Frontal cortex (tissue), 4 donors: ENCODE results near the gene SLC44A5. TPM values are rescaled to one million over a fixed set of nuclear protein-coding genes. Genes with fewer than 3 reads are reported as not detected.
"Not testable (repeated sequence)": the region's sequence is repeated elsewhere in the genome, so short reads cannot be mapped to it uniquely, and the experiment has no call there.

ENCODE experiments used
- DNase-seq, 2 donors: peaks; one replicate each; pipeline ENCODE4 v3.0.0; 2012; ENCODE audit warnings: low spot score in 2 of 2
- FAIRE-seq: peaks from 2 replicates; lab custom pipeline; 2012; peaks lifted over from hg19 to GRCh38; lab: Jason Lieb, UNC
- total RNA-seq: library from RNA; depleted of rRNA; stranded (reverse); fragments of >200 nt; gene quantifications from one replicate; pipeline ENCODE4 v1.2.3, GENCODE V29; 2014
- donor health status: control.
- donor health status: control.
- donor health status: control.

SLC44A5 gene
- total RNA-seq, 1 donor from 2014 or later: 162 TPM

DNA sequence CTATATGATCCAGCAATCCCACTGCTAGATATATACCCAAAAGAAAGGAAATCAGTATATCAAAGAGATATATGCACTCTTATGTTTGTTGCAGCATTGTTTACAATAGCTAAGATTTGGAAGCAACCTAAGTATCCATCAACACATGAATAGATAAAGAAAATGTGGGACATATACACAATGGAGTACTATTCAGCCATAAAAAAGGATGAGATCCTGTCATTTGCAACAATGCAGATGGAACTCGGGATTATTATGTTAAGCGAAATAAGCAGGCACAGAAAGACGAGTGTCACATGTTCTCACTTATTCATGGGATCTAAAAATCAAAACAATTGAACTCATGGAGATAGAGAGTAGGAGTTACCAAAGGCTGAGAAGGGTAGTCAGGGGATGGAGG, 17.5 kb downstream of the SLC44A5 start:
- not testable (repeated sequence) for DNase-seq, FAIRE-seq

DNA sequence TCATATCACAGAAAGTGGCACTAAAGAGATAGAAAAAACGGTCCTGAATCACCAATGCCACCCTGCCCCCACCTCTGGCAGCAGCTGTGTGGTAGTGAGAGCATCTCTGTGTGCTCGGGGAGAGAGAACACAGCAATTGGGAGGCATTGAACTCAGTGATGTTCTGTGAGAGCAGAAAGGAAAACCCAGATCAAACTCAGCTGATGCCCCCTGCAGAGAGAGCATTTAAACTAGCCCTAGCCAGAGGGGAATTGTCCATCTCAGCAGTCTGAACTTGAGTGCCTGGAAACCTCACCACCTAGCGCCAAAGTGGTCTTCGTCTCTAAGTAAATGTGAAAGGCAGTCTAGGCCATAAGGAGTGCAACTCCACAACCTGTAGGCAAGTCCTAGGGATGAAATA, 21.3 kb downstream of the SLC44A5 start:
- FAIRE-seq (no peak), DNase-seq (no peak)

DNA sequence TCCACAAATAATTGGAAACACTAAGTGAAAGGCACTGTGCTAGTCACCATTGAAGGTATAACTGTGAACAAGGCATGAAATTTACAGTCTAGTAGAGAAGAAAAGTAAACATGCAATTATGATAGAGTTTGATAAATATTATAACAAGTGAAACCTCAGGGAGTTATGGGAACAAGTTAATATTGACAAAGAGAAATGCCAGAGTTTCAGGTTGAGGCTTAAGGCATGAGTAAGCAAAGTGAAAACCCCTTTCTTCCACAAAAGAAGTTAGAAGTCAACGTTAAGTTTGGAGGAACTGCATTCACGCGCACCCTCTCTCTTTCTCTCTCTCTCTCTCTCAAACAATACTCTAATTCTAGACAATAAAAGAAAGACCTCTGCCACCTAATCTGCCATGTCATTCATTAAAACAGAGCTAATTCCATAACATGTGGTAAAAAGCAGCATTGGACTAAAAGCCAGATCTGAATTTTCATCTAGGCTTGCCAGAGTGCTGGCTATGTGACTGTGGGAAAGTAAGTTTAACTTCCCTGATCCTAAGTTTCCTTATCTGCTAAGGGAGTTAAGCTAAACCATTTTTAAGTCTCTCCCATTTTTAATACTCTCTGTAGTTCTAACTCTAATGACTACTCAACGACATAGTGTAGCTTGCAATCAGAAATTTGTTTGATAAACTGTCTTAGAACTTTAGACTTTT, 22.0 kb downstream of the SLC44A5 start:
- no peak for DNase-seq
- no peak for FAIRE-seq

DNA sequence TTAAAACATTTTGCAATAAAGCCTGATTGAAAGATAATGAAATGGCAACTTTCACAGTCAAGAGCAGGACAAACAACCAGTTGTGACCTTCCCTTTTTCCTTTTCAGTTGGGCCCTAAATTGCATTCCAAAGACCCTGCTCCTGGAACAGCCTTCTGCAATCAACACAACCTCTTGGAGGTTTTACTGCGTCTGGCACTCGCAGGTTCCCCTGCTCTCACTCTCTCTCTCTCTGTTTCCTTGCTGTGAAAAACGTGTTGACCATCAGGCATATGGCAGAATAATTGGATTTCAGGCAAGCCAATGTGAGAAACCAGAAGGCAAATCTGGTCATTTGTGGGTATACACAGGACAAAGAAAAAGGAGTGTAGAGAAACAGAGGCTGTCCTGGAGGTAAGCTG, 23.2 kb downstream of the SLC44A5 start:
- no peak for DNase-seq
- no peak for FAIRE-seq

DNA sequence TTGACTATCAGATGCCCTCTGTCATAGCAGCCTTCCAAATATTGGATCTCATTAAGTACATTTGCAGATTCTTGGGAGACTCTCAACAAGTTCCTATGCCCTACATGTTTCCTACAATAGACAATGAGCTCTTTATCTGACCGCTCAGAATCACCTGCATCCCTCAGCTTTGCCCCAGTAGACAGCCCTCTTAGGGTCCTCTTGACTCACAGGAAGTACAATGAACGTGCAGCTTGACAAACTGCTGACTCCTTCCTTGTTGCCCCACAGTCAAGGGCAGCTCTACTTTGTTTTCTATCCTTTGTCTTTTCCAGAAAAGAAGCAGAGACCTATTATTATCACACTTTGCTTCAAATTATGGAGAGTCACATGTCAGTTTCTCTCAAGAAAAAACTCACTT, 27.6 kb downstream of the SLC44A5 start:
- no peak for FAIRE-seq
- DNase-seq: no peak

DNA sequence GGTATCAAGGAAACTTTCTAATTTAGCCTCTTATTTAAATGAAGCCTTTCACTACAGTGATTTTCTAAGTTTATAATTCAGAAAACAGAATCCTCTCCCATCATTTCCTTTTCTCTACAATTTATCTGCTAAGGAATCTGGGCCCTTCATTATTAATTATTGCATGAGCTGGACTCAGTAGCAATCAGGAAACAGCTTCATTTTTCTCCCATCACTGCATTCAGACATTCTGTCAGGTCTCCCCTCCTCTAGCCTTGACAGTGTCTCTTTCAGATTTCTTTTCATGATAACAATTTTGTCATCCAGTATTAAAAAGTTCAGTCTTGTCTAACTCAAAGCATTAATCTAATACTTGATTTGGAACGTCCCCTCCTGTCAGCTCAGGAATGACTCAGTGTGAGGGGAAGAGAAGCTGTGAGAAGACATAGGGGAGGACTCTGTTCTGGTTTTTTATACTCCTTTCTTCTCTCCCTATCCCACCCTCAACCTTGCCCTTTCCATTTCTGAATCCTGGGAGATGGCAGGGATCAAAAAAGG, 28.1 kb downstream of the SLC44A5 start:
- DNase-seq (no peak), FAIRE-seq (no peak)

DNA sequence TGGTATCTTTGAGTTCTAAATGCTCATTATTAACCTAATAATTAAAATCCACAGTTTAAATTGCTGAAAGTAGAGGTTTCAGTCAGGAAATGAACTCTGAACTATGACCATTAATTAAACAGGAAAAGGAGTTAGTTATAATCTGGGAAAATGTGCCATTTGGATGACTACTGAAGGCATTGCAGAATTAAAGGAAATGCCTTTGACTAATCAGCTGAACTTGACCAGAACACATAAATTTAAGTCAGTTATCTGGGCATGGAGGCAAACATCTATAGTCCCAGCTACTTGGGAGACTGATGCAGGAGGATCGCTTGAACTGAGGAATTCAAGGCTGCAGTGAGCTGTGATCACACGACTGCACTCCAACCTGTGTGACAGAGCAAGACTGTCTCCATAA, 31.9 kb downstream of the SLC44A5 start:
- DNase-seq (no peak), FAIRE-seq (no peak)

DNA sequence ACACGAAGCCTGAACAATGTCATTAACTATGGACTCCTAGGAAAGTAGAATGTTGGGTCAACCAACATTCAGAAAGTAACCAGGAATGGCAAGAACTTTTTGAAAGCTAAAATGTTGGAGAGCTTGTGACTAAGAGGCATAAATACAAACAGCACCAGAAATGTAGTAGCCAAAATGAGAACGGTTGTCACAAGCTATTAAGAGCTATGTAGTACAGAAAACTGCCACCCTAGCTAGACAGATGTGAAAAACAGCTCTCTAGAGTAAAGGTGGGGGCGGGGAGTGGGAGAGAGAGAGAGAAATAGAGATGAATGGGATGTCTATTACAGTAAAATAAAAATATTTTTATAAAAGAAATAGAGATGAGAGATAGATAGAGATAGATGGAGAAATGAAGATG, 35.1 kb downstream of the SLC44A5 start:
- DNase-seq (no peak), FAIRE-seq (no peak)

DNA sequence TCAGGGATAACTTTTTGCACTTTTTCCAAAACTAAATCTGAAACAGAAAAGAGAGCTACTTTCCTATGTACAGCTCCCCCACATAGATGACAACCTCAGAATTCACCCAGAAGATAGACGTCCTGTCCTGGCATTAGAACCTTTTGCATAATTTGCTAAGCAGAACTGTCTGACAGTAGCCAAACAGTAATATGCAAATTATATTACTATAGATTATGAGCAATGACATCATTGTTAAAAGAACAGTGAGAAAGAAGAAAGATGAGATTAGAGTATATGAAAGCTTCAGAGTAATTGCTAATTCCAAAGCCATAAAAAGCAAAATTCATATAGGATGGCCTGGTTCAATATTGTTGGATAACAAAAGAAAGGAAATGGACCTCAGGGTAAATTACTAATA, 43.7 kb downstream of the SLC44A5 start:
- no peak for DNase-seq
- no peak for FAIRE-seq

DNA sequence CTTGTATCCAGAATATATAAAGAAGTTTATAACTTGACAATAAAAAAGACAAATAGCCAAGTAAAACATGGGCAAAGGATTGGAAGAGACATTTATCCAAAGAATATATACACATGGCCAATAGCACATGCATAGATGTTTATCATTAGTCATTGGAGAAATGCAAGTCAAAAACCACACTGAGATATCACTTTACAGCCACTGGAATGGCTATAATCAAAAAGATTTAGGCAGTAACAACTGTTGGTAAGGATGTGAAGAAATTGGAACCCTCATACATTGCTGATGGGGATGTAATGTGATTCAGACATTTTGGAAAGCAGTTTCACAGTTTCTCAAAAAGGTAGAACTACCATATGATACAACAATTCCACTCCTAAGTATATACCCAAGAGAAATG, 51.1 kb downstream of the SLC44A5 start:
- no peak for DNase-seq
- FAIRE-seq: no peak

DNA sequence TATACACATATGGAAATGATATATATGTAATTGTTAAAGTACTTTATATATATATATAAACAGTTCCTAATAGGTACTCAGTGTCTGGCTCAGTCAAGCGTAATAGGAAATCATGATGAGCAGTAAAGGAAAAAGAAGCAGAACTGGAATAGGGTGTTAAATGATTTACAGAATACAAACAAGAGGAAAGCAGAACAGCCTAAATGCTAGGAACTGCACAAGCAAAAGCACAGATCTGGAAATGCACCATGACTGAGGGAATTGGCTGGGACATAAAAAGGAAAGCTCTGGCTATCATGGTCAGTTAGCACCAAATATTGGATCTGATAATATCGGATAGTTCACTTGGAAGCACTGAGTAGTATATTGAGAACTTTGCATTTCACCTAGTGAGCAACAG, 51.8 kb downstream of the SLC44A5 start:
- DNase-seq: no peak
- FAIRE-seq: no peak

DNA sequence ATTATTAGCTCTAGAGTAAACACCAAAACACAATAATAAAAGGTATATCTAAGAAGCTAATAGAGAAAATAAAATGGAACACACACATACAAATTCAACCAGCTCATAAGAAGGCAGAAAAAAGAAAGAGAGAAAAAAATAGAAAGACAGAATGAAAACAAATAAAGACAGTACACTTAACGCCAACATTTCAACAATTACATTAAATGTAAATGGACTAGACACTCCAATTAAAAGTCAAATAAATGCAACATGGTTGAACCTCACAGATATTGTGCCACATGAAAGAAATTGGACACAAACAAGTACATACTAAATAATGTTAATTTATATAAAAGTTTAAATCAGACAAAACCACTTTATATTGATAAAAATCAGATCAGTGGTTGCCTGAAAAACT, 56.0 kb downstream of the SLC44A5 start:
- no peak for FAIRE-seq
- DNase-seq: no peak

DNA sequence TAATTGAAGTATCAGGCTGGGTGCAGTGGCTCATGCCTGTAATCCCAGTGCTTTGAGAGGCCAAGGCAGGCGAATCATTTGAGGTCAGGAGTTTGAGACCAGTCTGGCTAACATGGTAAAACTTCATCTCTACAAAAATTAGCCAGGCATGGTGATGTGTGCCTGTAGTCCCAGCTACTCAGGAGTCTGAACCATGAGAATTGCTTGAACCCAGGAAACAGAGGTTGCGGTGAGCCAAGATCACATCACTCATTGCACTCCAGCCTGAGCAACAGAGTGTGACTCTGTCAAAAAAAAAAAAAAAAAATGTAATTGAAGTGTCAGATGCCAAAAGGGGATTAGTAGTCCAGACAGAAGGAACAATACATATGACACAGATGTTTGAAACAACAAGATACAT, 56.7 kb downstream of the SLC44A5 start:
- DNase-seq (no peak), FAIRE-seq (no peak)

DNA sequence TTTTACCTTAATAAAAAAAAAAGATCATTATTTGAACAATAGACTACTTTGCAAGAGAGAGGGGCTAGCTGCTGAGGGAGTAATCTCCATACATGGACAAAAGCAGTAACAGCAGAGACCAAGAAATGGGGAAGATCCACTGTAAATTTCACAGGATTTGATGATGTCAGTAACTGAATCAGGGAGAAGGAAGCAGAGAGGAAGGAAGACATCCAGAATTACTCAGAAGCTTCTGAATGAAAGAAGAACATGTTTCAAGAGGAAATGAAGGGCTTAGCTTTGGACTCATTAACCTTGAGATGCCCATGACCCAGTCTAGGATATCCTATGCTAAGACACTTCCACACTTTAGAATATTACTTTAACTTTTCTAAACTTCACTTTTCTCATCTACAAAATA, 60.4 kb downstream of the SLC44A5 start:
- FAIRE-seq: no peak
- DNase-seq: no peak

DNA sequence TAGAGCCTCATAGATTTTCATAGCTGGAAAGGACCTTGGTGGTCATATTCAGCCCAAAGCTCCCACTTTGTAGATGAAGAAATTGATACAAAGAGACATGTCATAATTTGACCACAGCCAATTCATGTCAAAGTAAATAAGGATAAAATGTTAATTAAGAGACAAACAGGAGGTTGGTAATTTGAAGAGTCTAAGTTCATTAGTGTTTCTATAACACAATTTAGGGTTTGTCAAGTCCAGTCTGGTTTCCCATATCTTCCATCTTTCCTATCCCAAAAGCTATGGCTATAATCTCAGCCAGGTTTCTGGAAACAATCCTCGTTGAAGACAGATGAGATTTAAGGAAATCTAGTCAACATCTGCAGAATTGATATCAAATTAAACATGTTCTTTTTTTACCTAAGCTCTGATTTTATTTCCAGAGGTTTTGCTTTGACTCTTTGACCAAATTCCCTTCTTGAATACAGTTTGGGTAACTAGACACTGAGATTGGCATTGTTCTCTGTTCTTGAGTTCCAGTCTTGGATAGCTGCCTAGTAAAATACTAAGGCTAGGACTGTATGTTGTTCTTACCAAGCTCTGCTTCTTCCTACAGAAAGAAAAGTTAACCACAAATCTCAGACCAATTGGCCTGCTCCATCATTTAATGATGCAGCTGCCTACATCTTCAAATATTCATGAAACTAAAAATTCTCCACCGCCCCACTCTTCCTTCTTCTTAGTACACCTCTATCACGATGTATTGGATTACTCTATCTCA, 62.0 kb downstream of the SLC44A5 start:
- FAIRE-seq (no peak), DNase-seq (no peak)

DNA sequence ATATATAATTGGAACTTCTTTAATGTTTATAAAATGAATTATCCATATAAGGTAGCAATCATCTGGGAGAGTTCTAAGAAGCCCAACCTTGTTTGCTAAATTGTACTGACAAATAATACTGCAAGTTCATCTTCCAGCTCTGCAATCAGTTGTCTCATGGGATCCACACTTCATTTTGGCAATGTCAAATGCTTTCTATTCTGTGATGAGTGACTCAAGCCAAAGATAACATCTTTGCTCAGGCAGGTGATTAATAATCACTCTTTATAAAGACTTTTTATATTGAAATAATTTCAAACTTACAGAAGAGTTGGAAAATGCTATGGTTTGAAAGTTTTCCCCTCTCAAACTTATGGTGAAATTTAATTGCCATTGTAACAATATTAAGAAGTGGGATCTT, 67.2 kb downstream of the SLC44A5 start:
- no peak for DNase-seq

DNA sequence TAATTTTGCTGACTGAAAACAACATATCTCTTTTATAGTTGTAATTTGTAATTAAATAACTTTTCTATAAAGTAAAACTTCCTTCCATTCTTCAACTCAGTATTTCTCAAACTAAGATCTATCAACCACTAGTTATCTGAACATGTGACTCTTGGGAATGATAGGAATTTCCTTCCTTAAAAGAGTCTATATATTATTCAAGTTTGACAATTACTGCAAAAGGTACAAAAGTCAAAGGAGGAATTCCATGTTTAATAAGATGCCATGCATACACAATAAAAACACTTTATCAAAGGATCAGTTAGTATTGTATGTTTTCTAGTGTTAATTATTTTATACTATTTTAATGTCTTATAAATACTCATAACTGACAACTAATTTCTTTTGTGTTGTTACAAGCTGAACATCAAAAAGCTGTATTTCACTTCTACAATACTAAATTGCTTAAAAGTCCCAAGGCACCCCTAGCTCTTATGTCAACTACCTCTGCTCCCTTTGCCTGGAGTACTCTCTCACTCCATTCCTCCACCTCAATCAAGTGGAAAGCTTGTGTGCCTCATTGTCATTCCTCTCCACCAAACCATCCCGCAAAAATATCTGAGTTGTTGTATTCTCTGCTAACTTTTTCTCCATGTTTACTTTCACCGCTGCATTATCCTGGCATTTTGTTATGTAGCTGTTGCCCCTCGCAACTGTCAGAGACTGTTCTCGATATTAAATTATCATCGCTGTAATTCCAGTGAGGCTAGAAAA, 67.9 kb downstream of the SLC44A5 start:
- DNase-seq (no peak), FAIRE-seq (no peak)

More for the DNA sequence above, 67.2 kb downstream of the SLC44A5 start:
- no peak for FAIRE-seq

DNA sequence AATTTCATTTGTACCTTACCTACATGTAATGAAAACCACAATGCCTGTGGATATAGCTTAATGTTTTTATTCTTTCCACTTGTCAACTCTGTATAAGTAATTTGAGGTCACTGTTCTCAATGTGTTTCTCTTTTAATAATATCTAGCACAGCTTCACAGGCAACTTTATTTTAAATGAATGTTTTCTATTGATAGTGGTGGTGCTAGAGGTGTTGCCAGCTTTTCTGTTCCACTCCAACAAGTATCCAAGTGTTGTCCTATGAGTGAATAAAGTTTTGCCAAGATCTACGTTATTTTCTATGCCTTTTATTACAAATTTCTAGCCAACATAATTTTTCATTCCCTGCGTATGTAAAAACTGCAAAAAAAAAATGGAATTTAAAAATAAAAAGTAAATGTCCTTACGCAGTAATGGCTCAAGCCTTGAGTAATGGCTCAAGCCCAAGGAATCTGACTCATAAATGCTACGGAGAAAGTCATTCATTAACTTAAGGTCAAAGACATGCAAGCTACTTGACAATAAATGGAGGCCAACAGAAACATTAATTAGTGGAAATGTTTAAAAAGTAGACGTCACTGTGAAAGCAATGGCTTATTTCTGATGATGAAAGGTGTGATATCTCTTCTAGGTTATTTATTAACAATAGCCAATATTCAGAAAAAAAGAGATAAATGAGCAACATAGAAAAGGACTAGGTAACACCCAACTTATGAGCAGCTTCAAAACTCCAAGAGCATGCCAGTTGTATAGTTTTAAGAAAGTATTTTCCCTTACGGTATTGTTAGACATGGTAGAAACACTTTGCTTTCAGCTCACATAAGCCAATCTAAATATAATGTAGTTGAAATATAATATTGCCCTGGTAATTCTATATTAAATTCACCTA, 71.4 kb downstream of the SLC44A5 start:
- FAIRE-seq: no peak
- DNase-seq: no peak

DNA sequence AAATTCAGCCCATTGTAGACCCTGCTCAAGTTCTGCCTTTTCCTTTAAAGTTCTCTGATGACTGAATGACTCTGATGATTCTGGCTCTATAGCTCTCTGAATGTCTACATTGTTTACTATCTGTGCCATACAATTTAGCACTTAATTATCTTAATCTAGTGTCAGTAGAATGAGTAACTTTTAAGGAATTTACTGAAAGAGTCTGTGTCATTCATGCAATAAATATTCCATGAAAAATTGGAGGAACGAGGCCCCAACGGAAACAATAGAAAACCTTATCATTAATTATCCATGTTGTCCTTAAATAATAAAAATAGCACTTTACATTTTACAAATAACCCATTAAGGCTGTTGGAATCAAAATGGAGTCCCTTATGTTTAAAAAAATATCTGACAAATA, 77.8 kb downstream of the SLC44A5 start:
- DNase-seq (no peak), FAIRE-seq (no peak)

DNA sequence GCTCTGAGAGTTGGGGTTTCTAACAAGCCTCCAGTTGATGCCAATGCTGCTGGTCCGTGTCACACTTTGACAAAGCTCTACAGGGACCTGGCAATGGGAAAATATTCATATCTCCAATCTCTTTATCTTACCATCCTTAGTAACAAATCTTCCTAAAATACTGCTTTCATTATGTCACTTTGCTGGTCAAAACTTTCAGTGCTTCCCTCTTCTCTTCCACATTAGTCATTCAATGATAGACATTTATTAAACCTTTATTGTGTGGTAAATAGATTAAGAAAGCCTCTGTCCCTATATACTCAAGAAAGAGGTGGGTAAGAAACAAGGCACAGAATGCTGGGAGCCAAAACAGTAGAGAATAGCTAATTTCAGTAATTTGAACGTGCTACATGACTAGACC, 79.3 kb downstream of the SLC44A5 start:
- no peak for FAIRE-seq
- DNase-seq: no peak
